A549 (cell line): Measurements from ENCODE around the gene LHCGR. TPM values are rescaled to one million over a fixed set of nuclear protein-coding genes. Genes with fewer than 3 reads are reported as not detected.

Experiments used
- ATAC-seq, 2 experiments: fragments of 200-7000 bp in 1 of 2; fragments of >200 bp in 1 of 2; cut with Nextera tagmentation in 1 of 2; cut with Tn5 transposase in 1 of 2; 3 replicates each; pipeline versions ENCODE4 v1.8.0 to v1.9.1; 2018 to 2020; ENCODE audit warnings: mild to moderate bottlenecking in 1 of 2, moderate library complexity in 1 of 2
- CTCF ChIA-PET: fragments of 300-600 bp; sonication (Branson Sonifier 250); formaldehyde crosslinking; extraction: SDS; loops from one replicate; lab custom pipeline; 2021; ENCODE audit warnings: antibody characterized with exemption, inconsistent platforms; lab: Yijun Ruan, JAX
- POLR2A ChIA-PET: fragments of 350-600 bp; formaldehyde crosslinking; extraction: SDS; loops from one replicate; lab custom pipeline; 2021; ENCODE audit warnings: antibody characterized with exemption, inconsistent platforms; lab: Yijun Ruan, JAX
- DNase-seq, 2 experiments: peaks; one replicate each; pipeline versions ENCODE4 v3.0.0 to v3.0.0-alpha.2; 2011 to 2016; ENCODE audit warnings: low read depth in 1 of 2, low spot score in 1 of 2
- FAIRE-seq: peaks from 2 replicates; lab custom pipeline; 2011; peaks lifted over from hg19 to GRCh38; lab: Jason Lieb, UNC
- H3K27ac ChIP-seq, 2 experiments: fragments of >200 bp; sonication (Bioruptor Twin); formaldehyde crosslinking; 3 replicates each; pipeline ENCODE4 v1.5.1; 2016 to 2017
- H3K4me1 ChIP-seq: fragments of >200 bp; sonication (Bioruptor Twin); formaldehyde crosslinking; 3 replicates; pipeline ENCODE4 v1.6.1; 2016
- H3K4me2 ChIP-seq: fragments of >200 bp; sonication (Bioruptor Twin); formaldehyde crosslinking; 3 replicates; pipeline ENCODE4 v1.6.1; 2016
- H3K4me3 ChIP-seq: fragments of >200 bp; sonication (Bioruptor Twin); formaldehyde crosslinking; 3 replicates; pipeline ENCODE4 v1.5.1; 2016
- H3K9me3 ChIP-seq: fragments of >200 bp; sonication (Bioruptor Twin); formaldehyde crosslinking; 3 replicates; pipeline ENCODE4 v1.6.1; 2016
- ESRRA ChIP-seq: fragments of 150-350 bp; IDR thresholded peaks from 2 replicates; pipeline ENCODE4 v1.6.1; 2014; ENCODE audit warnings: mild to moderate bottlenecking, low read length, borderline replicate concordance
- GATA3 ChIP-seq: IDR thresholded peaks from 2 replicates; pipeline ENCODE4 v1.6.1; 2012; ENCODE audit warnings: borderline replicate concordance
- HDAC2 ChIP-seq: fragments of 200-600 bp; sonication (generic); IDR thresholded peaks from 2 replicates; pipeline ENCODE4 v1.6.1; 2016
- HEYL ChIP-seq: fragments of 250-450 bp; sonication (Bioruptor Pico); IDR thresholded peaks from 2 replicates; pipeline ENCODE4 v1.8.0; 2021; ENCODE audit warnings: mild to moderate bottlenecking, moderate library complexity
- MAFK ChIP-seq: fragments of 450-650 bp; IDR thresholded peaks from 2 replicates; pipeline ENCODE4 v1.6.1; 2014; ENCODE audit not compliant: partially characterized antibody
- MYC ChIP-seq: IDR thresholded peaks from 2 replicates; pipeline ENCODE4 v1.6.1; 2012; ENCODE audit warnings: mild to moderate bottlenecking, inconsistent platforms, low read length, improper control_type of control experiment, borderline replicate concordance
- NFE2L2 ChIP-seq: fragments of 150-350 bp; conservative IDR thresholded peaks from 2 replicates; pipeline ENCODE4 v1.6.1; 2014; ENCODE audit warnings: low read length
- POLR2A ChIP-seq: IDR thresholded peaks from 2 replicates; pipeline ENCODE4 v1.6.1; 2012; ENCODE audit warnings: mild to moderate bottlenecking, low read length
- RAD21 ChIP-seq, 2 experiments: fragments of >200 bp in 1 of 2; sonication (Bioruptor Twin) in 1 of 2; formaldehyde crosslinking in 1 of 2; IDR thresholded peaks in 1 of 2; conservative IDR thresholded peaks in 1 of 2; 2 replicates in 1 of 2; 3 replicates in 1 of 2; pipeline ENCODE4 v1.6.1; 2012 to 2018; ENCODE audit warnings: inconsistent platforms in 1 of 2
- RARB ChIP-seq: fragments of 250-450 bp; sonication (Bioruptor Pico); IDR thresholded peaks from 2 replicates; pipeline ENCODE4 v1.8.0; 2021; ENCODE audit warnings: mild to moderate bottlenecking, moderate library complexity
- ZFP36 ChIP-seq: fragments of 450-650 bp; IDR thresholded peaks from 2 replicates; pipeline ENCODE4 v1.6.1; 2014; ENCODE audit warnings: borderline replicate concordance; ENCODE audit not compliant: partially characterized antibody
- ZSCAN20 ChIP-seq: fragments of 250-450 bp; sonication (Bioruptor Pico); IDR thresholded peaks from 2 replicates; pipeline ENCODE4 v1.8.0; 2022; ENCODE audit warnings: mild to moderate bottlenecking, moderate library complexity
- WGBS: methylation state at CpG from one replicate; pipeline ENCODE4 v1.1.6; 2017; ENCODE audit errors: missing lambda C conversion rate; 5-methylcytosine and 5-hydroxymethylcytosine counted together
- polyA plus RNA-seq, 4 experiments: library from polyadenylated mRNA; depleted of rRNA in 3 of 4; stranded (reverse); fragments of >200 nt; fragmentation: RNase III in 1 of 4; extraction: RNeasy Plus Mini Kit Qiagen cat#74134 plus additional on column Dnase treatment in 1 of 4; gene quantifications; 2 replicates in 3 of 4; 3 replicates in 1 of 4; pipeline ENCODE4 v1.2.3, GENCODE V29; 2011 to 2017
- TF ChIP-seq, protein P1 (sequence below): fragments of >200 bp; sonication (Bioruptor Twin); formaldehyde crosslinking; IDR thresholded peaks from 2 replicates; pipeline ENCODE4 v1.6.1; 2016
- TF ChIP-seq, protein P2 (sequence below): fragments of 150-350 bp; IDR thresholded peaks from 2 replicates; pipeline ENCODE4 v1.6.1; 2014; ENCODE audit warnings: low read depth, mild to moderate bottlenecking, low read length

LHCGR gene
- polyA plus RNA-seq, 2 of the 4 experiments (the other 2 are of a cell fraction), result not detected

DNA sequence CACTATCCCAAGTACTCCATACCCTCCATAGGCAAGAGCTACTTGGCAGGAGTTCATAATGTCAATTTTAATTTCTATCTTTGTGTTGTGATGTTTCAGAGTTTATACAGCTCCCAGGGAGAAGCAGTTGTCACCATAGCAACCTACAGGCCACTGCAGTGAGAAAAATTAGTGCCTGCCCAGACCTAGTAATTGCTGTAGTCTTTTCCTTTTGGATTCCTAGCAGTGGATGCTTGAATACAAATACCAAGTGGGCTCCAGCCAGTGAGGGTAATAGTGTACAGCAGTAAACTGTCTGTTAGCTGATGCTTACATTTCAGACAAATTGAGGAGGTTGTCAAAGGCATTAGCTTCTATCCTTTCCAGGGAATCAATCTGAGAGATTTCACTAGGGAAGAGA, 26.7 kb downstream of the LHCGR start:
- CTCF ChIA-PET, result no interaction called here
- Histone ChIP-seq H3K9me3 (no peaks in the 10 kb centered on the region), H3K4me2 (no peak overlapping the region), H3K4me3 (no peak overlapping the region), H3K27ac (no peak overlapping the region), H3K4me1 (no peaks in the 10 kb centered on the region)
- no peak for FAIRE-seq
- TF ChIP-seq POLR2A, result no peak
- TF ChIP-seq HEYL (CRISPR knock-in tag), result no peak
- TF ChIP-seq, protein P1, sequence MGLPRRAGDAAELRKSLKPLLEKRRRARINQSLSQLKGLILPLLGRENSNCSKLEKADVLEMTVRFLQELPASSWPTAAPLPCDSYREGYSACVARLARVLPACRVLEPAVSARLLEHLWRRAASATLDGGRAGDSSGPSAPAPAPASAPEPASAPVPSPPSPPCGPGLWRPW, result no peak
- TF ChIP-seq ZSCAN20 (CRISPR knock-in tag), result no peak
- TF ChIP-seq, protein P2, sequence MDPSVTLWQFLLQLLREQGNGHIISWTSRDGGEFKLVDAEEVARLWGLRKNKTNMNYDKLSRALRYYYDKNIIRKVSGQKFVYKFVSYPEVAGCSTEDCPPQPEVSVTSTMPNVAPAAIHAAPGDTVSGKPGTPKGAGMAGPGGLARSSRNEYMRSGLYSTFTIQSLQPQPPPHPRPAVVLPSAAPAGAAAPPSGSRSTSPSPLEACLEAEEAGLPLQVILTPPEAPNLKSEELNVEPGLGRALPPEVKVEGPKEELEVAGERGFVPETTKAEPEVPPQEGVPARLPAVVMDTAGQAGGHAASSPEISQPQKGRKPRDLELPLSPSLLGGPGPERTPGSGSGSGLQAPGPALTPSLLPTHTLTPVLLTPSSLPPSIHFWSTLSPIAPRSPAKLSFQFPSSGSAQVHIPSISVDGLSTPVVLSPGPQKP, result no peak
- no peak for TF ChIP-seq ESRRA
- TF ChIP-seq ZFP36, result no peak
- TF ChIP-seq RARB (CRISPR knock-in tag), result no peak
- no peak for ATAC-seq
- DNase-seq, result no peak
- POLR2A ChIA-PET, result no interaction called here

DNA sequence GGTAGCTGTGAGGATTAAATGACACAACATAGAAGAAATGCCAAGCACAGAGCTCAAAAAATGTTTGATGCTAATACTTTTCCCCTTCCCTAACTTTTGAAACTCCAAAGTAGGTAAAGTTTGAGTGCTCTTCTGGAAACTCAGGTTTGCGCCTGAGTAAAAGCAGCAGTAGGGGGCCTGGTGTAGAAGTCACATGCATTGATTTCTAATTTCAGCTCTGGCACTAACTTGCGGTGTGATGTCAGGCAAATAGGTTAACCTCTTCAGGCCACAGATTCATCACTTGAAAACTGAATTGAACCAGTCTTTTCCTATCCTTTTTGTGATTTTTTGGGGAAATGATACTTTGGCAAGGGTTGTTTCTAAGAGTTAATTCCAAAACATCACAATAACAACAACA, 27.2 kb downstream of the LHCGR start:
- ChIA-PET CTCF (interaction anchor here (1.2 kb wide), 1 partner anchor 105 kb away, joined by 3 read pairs; no protein-coding TSS in a partner anchor), POLR2A (no interaction called here)
- Histone ChIP-seq H3K4me1 (no peaks in the 10 kb centered on the region), H3K9me3 (no peaks in the 10 kb centered on the region), H3K4me2 (no peak overlapping the region), H3K27ac (no peak overlapping the region), H3K4me3 (no peak overlapping the region)
- DNase-seq (no peak), ATAC-seq (no peak), FAIRE-seq (no peak)
- TF ChIP-seq RAD21 (conservative IDR thresholded peaks at IDR 0.05 in 1 of 2, IDR thresholded peaks at IDR 0.05 in 1 of 2) (no peak), MAFK (no peak), HDAC2 (no peak)
- TF ChIP-seq, protein P2, result no peak
- WGBS, result 65% methylated on average over 2 of the region's 2 CpGs

DNA sequence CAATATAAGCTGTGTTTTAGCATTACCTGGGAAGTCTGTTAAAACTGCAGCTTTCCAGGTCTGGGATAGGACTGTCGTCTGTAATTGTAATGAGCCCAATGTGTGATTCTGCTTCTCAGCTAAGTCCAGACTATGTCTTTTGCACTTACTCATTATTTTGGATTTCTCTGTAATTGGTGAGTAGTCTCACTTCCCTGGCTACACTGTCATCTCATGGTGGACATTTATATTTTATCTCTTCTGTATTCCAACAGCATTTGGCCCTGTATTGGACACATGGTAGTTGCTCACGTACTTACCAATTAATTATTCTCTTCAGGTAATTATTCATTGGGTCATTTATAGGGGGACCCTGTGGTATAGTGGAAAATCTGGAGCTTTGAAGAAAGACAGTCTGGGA, 28.0 kb downstream of the LHCGR start:
- 17% methylated on average over 2 of the region's 2 CpGs for WGBS
- H3K9me3 ChIP-seq, result no peaks in the 10 kb centered on the region
- ChIA-PET CTCF (interaction anchor here (1.2 kb wide), 1 partner anchor 105 kb away, joined by 3 read pairs; no protein-coding TSS in a partner anchor), POLR2A (no interaction called here)
- no peak for TF ChIP-seq MYC
- TF ChIP-seq MAFK, result no peak
- H3K27ac ChIP-seq, result no peak overlapping the region
- no peak for DNase-seq
- no peak overlapping the region for H3K4me2 ChIP-seq
- no peaks in the 10 kb centered on the region for H3K4me1 ChIP-seq
- no peak overlapping the region for H3K4me3 ChIP-seq
- no peak for FAIRE-seq
- ATAC-seq, result no peak

DNA sequence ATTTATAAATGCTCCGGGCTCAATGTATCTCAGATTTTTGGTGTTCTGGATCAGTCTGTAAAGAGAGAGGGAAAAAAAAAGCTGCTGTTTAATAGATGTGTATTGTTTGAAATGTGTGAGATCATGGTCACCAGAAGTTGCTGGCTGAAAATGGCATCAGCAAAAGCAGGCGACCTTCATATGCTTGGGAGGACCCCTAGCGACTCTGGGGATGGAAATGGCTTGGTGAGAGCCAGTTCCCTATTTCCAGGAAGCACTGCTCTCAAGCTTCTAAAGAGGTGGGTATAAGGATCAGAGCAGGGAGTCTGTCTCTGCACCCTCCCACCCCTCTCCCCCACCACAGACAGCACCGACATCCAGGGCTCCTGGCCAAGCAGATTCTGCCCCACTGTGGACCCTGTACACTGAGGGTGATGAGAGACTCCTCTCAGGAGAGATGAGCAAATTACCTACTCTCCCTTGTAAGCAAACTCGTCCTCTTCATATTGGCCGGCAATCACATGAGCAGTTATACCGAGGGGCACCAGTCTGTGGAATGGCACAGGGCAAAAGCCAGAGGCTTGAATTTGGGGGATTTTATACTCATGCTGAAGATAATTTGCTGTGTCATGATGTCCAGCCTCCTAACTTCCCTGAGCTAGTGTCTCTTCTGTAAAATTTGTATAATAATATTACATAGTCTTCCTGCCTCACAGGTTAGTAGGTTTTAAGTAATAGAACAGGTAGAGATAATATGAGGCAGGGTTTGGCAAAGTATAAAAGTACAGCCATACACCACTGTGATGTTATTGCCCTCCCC, 29.6 kb downstream of the LHCGR start:
- TF ChIP-seq RAD21 (conservative IDR thresholded peaks at IDR 0.05 in 1 of 2, IDR thresholded peaks at IDR 0.05 in 1 of 2) (peak in 1 of 2 experiments; percentile 31; a peak in 1 of 5 replicates), GATA3 (no peak), ZFP36 (no peak), MAFK (peak; percentile 34), NFE2L2 (0 out of 2 replicates have a peak, but pooled peaks have one; percentile 20)
- CTCF ChIA-PET, result no interaction called here
- Histone ChIP-seq H3K4me1 (no peaks in the 10 kb centered on the region), H3K4me3 (no peak overlapping the region), H3K4me2 (no peak overlapping the region), H3K27ac (no peak overlapping the region), H3K9me3 (no peaks in the 10 kb centered on the region)
- FAIRE-seq, result no peak
- no peak for DNase-seq
- POLR2A ChIA-PET, result no interaction called here
- WGBS, result 30% methylated on average over 7 of the region's 7 CpGs
- peak in 1 of 2 experiments; percentile 44; a peak in 3 of 6 replicates for ATAC-seq
